ENCODE measurements around the gene HINT3. TPM values are rescaled to one million over a fixed set of nuclear protein-coding genes. Genes with fewer than 3 reads are reported as not detected.

HINT3 gene
- total and polyA plus RNA-seq, 2 of the 13 experiments (the other 11 are each of a cell fraction or from before 2014, with no cell fraction given), result 3.1 to 22.8 TPM

- TF ChIP-seq THRA (CRISPR knock-in tag; IDR thresholded peaks at IDR 0.05; ENCODE audit: borderline replicate concordance), result no peak
- peak; percentile 45; the same call in 1 of the 2 replicates for TF ChIP-seq KMT2B (CRISPR knock-in tag; IDR thresholded peaks at IDR 0.05)
- no peak for TF ChIP-seq ZFP36L1 (CRISPR knock-in tag; IDR thresholded peaks at IDR 0.05)
- TF ChIP-seq FOXO4 (CRISPR knock-in tag; conservative IDR thresholded peaks at IDR 0.05), result no peak
- no peak for TF ChIP-seq HNRNPL (IDR thresholded peaks at IDR 0.05; ENCODE audit: low read depth, low read length)
- no peak for TF ChIP-seq EHMT2 (IDR thresholded peaks at IDR 0.05; ENCODE audit: borderline replicate concordance, low read depth, low read length)
- no peak for TF ChIP-seq MYPOP (CRISPR knock-in tag; IDR thresholded peaks at IDR 0.05)
- TF ChIP-seq PRDM10 (CRISPR knock-in tag; IDR thresholded peaks at IDR 0.05; ENCODE audit: low read depth), result no peak
- no peak for TF ChIP-seq FOXP1 (IDR thresholded peaks at IDR 0.05)
- TF ChIP-seq FOXP1 (CRISPR knock-in tag; IDR thresholded peaks at IDR 0.05), result no peak
- TF ChIP-seq ZNF619 (CRISPR knock-in tag; IDR thresholded peaks at IDR 0.05), result peak; percentile 72; the same call in 1 of the 2 replicates
- TF ChIP-seq ZNF329 (CRISPR knock-in tag; IDR thresholded peaks at IDR 0.05; ENCODE audit: low read depth), result no peak
- TF ChIP-seq CHD2 (IDR thresholded peaks at IDR 0.05; ENCODE audit: low read depth, low read length), result no peak
- no peak for TF ChIP-seq ZNF20 (CRISPR knock-in tag; IDR thresholded peaks at IDR 0.05)
- TF ChIP-seq FUBP1 (CRISPR knock-in tag; IDR thresholded peaks at IDR 0.05; ENCODE audit: borderline replicate concordance), result no peak
- TF ChIP-seq ZNF552 (CRISPR knock-in tag; IDR thresholded peaks at IDR 0.05; ENCODE audit: borderline replicate concordance), result no peak
- no peak for TF ChIP-seq ZNF557 (CRISPR knock-in tag; IDR thresholded peaks at IDR 0.05)
- TF ChIP-seq ZIK1 (CRISPR knock-in tag; IDR thresholded peaks at IDR 0.05; ENCODE audit: borderline replicate concordance, low read depth), result 0 out of 2 replicates have a peak, but pooled peaks have one; percentile 56
- TF ChIP-seq ZFP41 (CRISPR knock-in tag; IDR thresholded peaks at IDR 0.05; ENCODE audit: borderline replicate concordance), result no peak
- peak; percentile 48; the same call in 1 of the 2 replicates for TF ChIP-seq ZBTB38 (CRISPR knock-in tag; IDR thresholded peaks at IDR 0.05)
- TF ChIP-seq SUZ12 (IDR thresholded peaks at IDR 0.05; ENCODE audit: low read depth, low read length), result no peak
- no peak for TF ChIP-seq ETV5 (CRISPR knock-in tag; IDR thresholded peaks at IDR 0.05; ENCODE audit: borderline replicate concordance)
Measured at GRCh38 chr6:125953502-125953875, 3.1 kb upstream of the HINT3 start (continued).
